Sigmoid colon (tissue), 7 donors: ENCODE results near the gene ENAM. TPM values are rescaled to one million over a fixed set of nuclear protein-coding genes. Genes with fewer than 3 reads are reported as not detected.
"Not testable (repeated sequence)": the region's sequence is repeated elsewhere in the genome, so short reads cannot be mapped to it uniquely, and the experiment has no call there.

ENCODE experiments used
- DNase-seq: peaks from one replicate; pipeline ENCODE4 v3.0.0-alpha.2; 2019
- H3K27ac ChIP-seq, 4 donors: fragments of 200-600 bp; sonication (generic); one replicate each; pipeline ENCODE4 v1.5.1; 2016 to 2019; ENCODE audit warnings: mild to moderate bottlenecking in 1 of 4
- H3K27me3 ChIP-seq, 3 donors: fragments of 200-600 bp; sonication (generic); one replicate each; pipeline ENCODE4 v1.5.1; 2019; ENCODE audit warnings: mild to moderate bottlenecking in 1 of 3
- H3K36me3 ChIP-seq, 4 donors: fragments of 200-600 bp; sonication (generic); one replicate each; pipeline ENCODE4 v1.5.1; 2016 to 2019
- H3K4me1 ChIP-seq, 4 donors: fragments of 200-600 bp; sonication (generic); one replicate each; pipeline ENCODE4 v1.5.1; 2017 to 2019
- H3K4me3 ChIP-seq, 4 donors: fragments of 200-600 bp; sonication (generic); one replicate each; pipeline ENCODE4 v1.5.1; 2017 to 2019; ENCODE audit warnings: mild to moderate bottlenecking in 2 of 4, moderate library complexity in 1 of 4
- H3K9me3 ChIP-seq, 4 donors: fragments of 200-600 bp in 3 of 4; sonication (generic) in 3 of 4; one replicate each; pipeline versions ENCODE4 v1.5.1 to v1.6.1; 2013 to 2019
- CTCF ChIP-seq, 4 experiments: fragments of 450-650 bp in 3 of 4; fragments of 200-600 bp in 1 of 4; IDR thresholded peaks; one replicate each; pipeline ENCODE4 v1.5.1; 2016 to 2019; ENCODE audit warnings: antibody characterized with exemption in 4 of 4, mild to moderate bottlenecking in 3 of 4, moderate library complexity in 2 of 4
- EP300 ChIP-seq, 4 donors: sonication (generic); formaldehyde crosslinking; IDR thresholded peaks; one replicate each; pipeline ENCODE4 v1.6.1; 2017; ENCODE audit warnings: antibody characterized with exemption in 4 of 4
- POLR2A ChIP-seq, 2 donors: fragments of 450-650 bp; IDR thresholded peaks; one replicate each; pipeline ENCODE4 v1.6.1; 2016; ENCODE audit warnings: antibody characterized with exemption in 2 of 2, mild to moderate bottlenecking in 2 of 2, moderate library complexity in 2 of 2
- POLR2AphosphoS5 ChIP-seq, 4 donors: sonication (generic); formaldehyde crosslinking; IDR thresholded peaks; one replicate each; pipeline ENCODE4 v1.6.1; 2017; ENCODE audit warnings: antibody characterized with exemption in 4 of 4
- WGBS, 2 donors: extraction: QIAGEN DNeasy Blood & Tissue Kit; methylation state at CpG; one replicate each; pipeline ENCODE4 v1.1.7; 2013; 5-methylcytosine and 5-hydroxymethylcytosine counted together
- intact Hi-C: fragments of 100-400 bp; cut with DNase I; formaldehyde crosslinking; loops from one replicate; pipeline ENCODE4 v1.15.1; 2023
- polyA plus RNA-seq, 3 donors: library from polyadenylated mRNA; stranded (reverse); fragments of 200-250 nt; gene quantifications; one replicate each; pipeline ENCODE4 v1.2.3, GENCODE V29; 2013
- total RNA-seq, 4 donors: library from RNA; depleted of rRNA; stranded (reverse); fragments of >200 nt; gene quantifications; one replicate each; pipeline ENCODE4 v1.1.0, GENCODE V29; 2016
- donor health status: healthy with polysubstance abuse.
- donor health status: Bipolar disorder and iron deficiency.
- donor health status: healthy.

The ENAM gene
- total and polyA plus RNA-seq, 7 donors: under 0.01 to 0.28 TPM; not detected in 5

GRCh38 chr4:70632028-70632427, 3.5 kb downstream of the ENAM start:
- Histone ChIP-seq H3K9me3 (no peaks in the 10 kb centered on the region), H3K4me1 (peaks cover 0 to 4% (median under 1%) of the 10 kb centered on the region in 4 donors), H3K27me3 (no peaks in the 10 kb centered on the region), H3K27ac (no peak overlapping the region), H3K36me3 (no peaks in the 10 kb centered on the region), H3K4me3 (no peak overlapping the region)
- 81 to 94% methylated on average over 1 of the region's 1 CpG for WGBS, 2 donors
- TF ChIP-seq CTCF (IDR thresholded peaks at IDR 0.05): no peak
- no peak for TF ChIP-seq POLR2AphosphoS5 (IDR thresholded peaks at IDR 0.05)
- TF ChIP-seq POLR2A (IDR thresholded peaks at IDR 0.05): no peak
- no peak for TF ChIP-seq EP300 (IDR thresholded peaks at IDR 0.05)
- no peak for DNase-seq
- intact Hi-C loops: no loop called here

- H3K27me3 ChIP-seq: no peaks in the 10 kb centered on the region
- H3K4me3 ChIP-seq: no peak overlapping the region
- no peaks in the 10 kb centered on the region for H3K36me3 ChIP-seq
- no peak overlapping the region for H3K27ac ChIP-seq
- no peaks in the 10 kb centered on the region for H3K9me3 ChIP-seq
- peaks cover 0 to 14% (median 10%) of the 10 kb centered on the region in 4 donors for H3K4me1 ChIP-seq
- intact Hi-C loops: no loop called here
- no peak for DNase-seq
- no peak for TF ChIP-seq POLR2AphosphoS5 (IDR thresholded peaks at IDR 0.05)
- WGBS, 2 donors: 67 to 82% methylated on average over 5 of the region's 5 CpGs
Observed at GRCh38 chr4:70634482-70634881, 5.9 kb downstream of the ENAM start.

- TF ChIP-seq POLR2AphosphoS5 (IDR thresholded peaks at IDR 0.05) (no peak), EP300 (IDR thresholded peaks at IDR 0.05) (no peak), CTCF (IDR thresholded peaks at IDR 0.05) (no peak), POLR2A (IDR thresholded peaks at IDR 0.05) (no peak)
- intact Hi-C loops: no loop called here
- Histone ChIP-seq H3K9me3 (no peaks in the 10 kb centered on the region), H3K4me1 (peaks cover 0 to 14% (median 10%) of the 10 kb centered on the region in 4 donors), H3K4me3 (peak overlapping the region in 1 of 4 donors; percentile 8), H3K27me3 (no peaks in the 10 kb centered on the region), H3K36me3 (no peaks in the 10 kb centered on the region), H3K27ac (peak overlapping the region in 3 of 4 donors; percentile 1 to 36 (median 2))
- DNase-seq: no peak
- WGBS, 2 donors: 56 to 62% methylated on average over 8 of the region's 8 CpGs
Observed at GRCh38 chr4:70637239-70637913, 8.8 kb downstream of the ENAM start.

- WGBS, 2 donors: 82 to 84% methylated on average over 2 of the region's 2 CpGs
Observed at GRCh38 chr4:70640192-70640591, 11.6 kb downstream of the ENAM start.

GRCh38 chr4:70650741-70651140, 22.2 kb downstream of the ENAM start:
- H3K4me1 ChIP-seq, H3K27ac ChIP-seq, DNase-seq, H3K9me3 ChIP-seq, H3K27me3 ChIP-seq, H3K4me3 ChIP-seq, H3K36me3 ChIP-seq: not testable (repeated sequence)
- intact Hi-C loops: loop anchor here (5.0 to 10.0 kb wide), 3 partner anchors 37 to 1064 kb away; partner anchors contain the start of gene UTP3
- 85 to 92% methylated on average over 4 of the region's 4 CpGs for WGBS, 2 donors

More at GRCh38 chr4:70640192-70640591, 11.6 kb downstream of the ENAM start:
- intact Hi-C loops: no loop called here
- Histone ChIP-seq H3K27ac (no peak overlapping the region), H3K27me3 (no peaks in the 10 kb centered on the region), H3K36me3 (no peaks in the 10 kb centered on the region), H3K4me3 (no peak overlapping the region), H3K4me1 (peaks cover 0 to 14% (median 10%) of the 10 kb centered on the region in 4 donors), H3K9me3 (no peaks in the 10 kb centered on the region)
- TF ChIP-seq CTCF (IDR thresholded peaks at IDR 0.05): no peak
- no peak for TF ChIP-seq POLR2A (IDR thresholded peaks at IDR 0.05)
- DNase-seq: no peak
